GM23338 (cell line): ENCODE results near the gene ADIPOR2. TPM values are rescaled to one million over a fixed set of nuclear protein-coding genes. Genes with fewer than 3 reads are reported as not detected.
A peak's percentile ranks its signal among the peaks of the same experiment; 100 is the strongest.

Experiments used
- ATAC-seq: fragments of 200-7000 bp; cut with Tn5 transposase; 3 replicates; pipeline ENCODE4 v1.9.1; 2020
- DNase-seq: peaks from one replicate; pipeline ENCODE4 v3.0.0-alpha.2; 2015; ENCODE audit warnings: low spot score
- H2AFZ ChIP-seq: fragments of 200-600 bp; sonication (generic); 2 replicates; pipeline ENCODE4 v1.8.0; 2016; ENCODE audit warnings: antibody characterized with exemption, mild to moderate bottlenecking, moderate library complexity
- H3F3A ChIP-seq: fragments of 200-600 bp; sonication (generic); replicated peaks from 2 replicates; pipeline ENCODE4 v1.8.0; 2017; ENCODE audit warnings: antibody characterized with exemption, mixed run types, low read depth
- H3K27ac ChIP-seq: fragments of 200-600 bp; sonication (generic); 2 replicates; pipeline ENCODE4 v1.6.1; 2016; ENCODE audit warnings: low read depth
- H3K27me3 ChIP-seq: fragments of 200-600 bp; sonication (generic); 2 replicates; pipeline ENCODE4 v1.8.0; 2016; ENCODE audit warnings: mild to moderate bottlenecking, mixed run types, moderate library complexity; ENCODE audit not compliant: insufficient read depth
- H3K36me3 ChIP-seq: fragments of 200-600 bp; sonication (generic); 2 replicates; pipeline ENCODE4 v1.8.0; 2016; ENCODE audit warnings: mild to moderate bottlenecking; ENCODE audit not compliant: insufficient read depth
- H3K4me1 ChIP-seq: fragments of 200-600 bp; sonication (generic); 2 replicates; pipeline ENCODE4 v1.8.0; 2016; ENCODE audit warnings: mild to moderate bottlenecking, moderate library complexity; ENCODE audit not compliant: insufficient read depth
- H3K4me2 ChIP-seq: fragments of 200-600 bp; sonication (generic); 2 replicates; pipeline ENCODE4 v1.7.1; 2017; ENCODE audit warnings: mixed run types
- H3K4me3 ChIP-seq: fragments of 200-600 bp; sonication (generic); 2 replicates; pipeline ENCODE4 v1.6.1; 2016; ENCODE audit warnings: mixed run types
- H3K79me2 ChIP-seq: fragments of 200-600 bp; sonication (generic); replicated peaks from 2 replicates; pipeline ENCODE4 v1.8.0; 2017; ENCODE audit warnings: mild to moderate bottlenecking; ENCODE audit not compliant: insufficient read depth
- H3K9me2 ChIP-seq: fragments of 200-600 bp; sonication (generic); 2 replicates; pipeline ENCODE4 v1.8.0; 2017; ENCODE audit not compliant: insufficient read depth
- H4K20me1 ChIP-seq: fragments of 200-600 bp; sonication (generic); replicated peaks from 2 replicates; pipeline ENCODE4 v1.8.0; 2017; ENCODE audit warnings: mild to moderate bottlenecking; ENCODE audit not compliant: insufficient read depth
- H3K27ac Mint-ChIP-seq: 2 replicates; pipeline ENCODE4 v1.8.0; 2020; ENCODE audit warnings: inconsistent platforms, mild to moderate bottlenecking, moderate library complexity, mixed read lengths
- H3K27me3 Mint-ChIP-seq: 3 replicates; pipeline ENCODE4 v1.8.0; 2022; ENCODE audit warnings: low read depth, mild to moderate bottlenecking, moderate library complexity, mixed read lengths, inconsistent platforms; ENCODE audit not compliant: insufficient read depth, poor library complexity
- H3K36me3 Mint-ChIP-seq: 3 replicates; pipeline ENCODE4 v1.8.0; 2021; ENCODE audit warnings: low read depth, mild to moderate bottlenecking, inconsistent platforms, moderate library complexity, mixed read lengths
- H3K4me1 Mint-ChIP-seq: 3 replicates; pipeline ENCODE4 v1.8.0; 2020; ENCODE audit warnings: mild to moderate bottlenecking, inconsistent platforms, mixed read lengths
- H3K4me3 Mint-ChIP-seq: 3 replicates; pipeline ENCODE4 v1.8.0; 2021; ENCODE audit warnings: moderate library complexity, mild to moderate bottlenecking, inconsistent platforms, mixed read lengths
- H3K9me3 Mint-ChIP-seq: 3 replicates; pipeline ENCODE4 v1.8.0; 2020; ENCODE audit warnings: moderate library complexity, mild to moderate bottlenecking, inconsistent platforms, mixed read lengths
- CREB1 ChIP-seq: fragments of 250-450 bp; sonication (Bioruptor Pico); IDR thresholded peaks from 2 replicates; pipeline ENCODE4 v1.5.0; 2020; ENCODE audit warnings: low read depth, mild to moderate bottlenecking, moderate library complexity
- CTCF ChIP-seq, 2 experiments: fragments of 200-600 bp in 1 of 2; sonication (generic) in 1 of 2; conservative IDR thresholded peaks; 2 replicates each; pipeline versions ENCODE4 v1.5.1 to v1.6.1; 2016 to 2017; ENCODE audit warnings: antibody characterized with exemption in 2 of 2, low read depth in 2 of 2, mild to moderate bottlenecking in 2 of 2, moderate library complexity in 1 of 2
- ETS1 ChIP-seq: IDR thresholded peaks from 2 replicates; pipeline ENCODE4 v1.6.1; 2016; ENCODE audit warnings: antibody characterized with exemption
- EZH2 ChIP-seq: fragments of 200-600 bp; sonication (generic); IDR thresholded peaks from one replicate; pipeline ENCODE4 v1.8.0; 2017; ENCODE audit warnings: antibody characterized with exemption, mild to moderate bottlenecking, low read depth; ENCODE audit not compliant: unreplicated experiment
- EZH2phosphoT487 ChIP-seq: fragments of 200-600 bp; sonication (generic); IDR thresholded peaks from one replicate; pipeline ENCODE4 v1.8.1; 2018; ENCODE audit warnings: antibody characterized with exemption; ENCODE audit not compliant: unreplicated experiment
- JUNB ChIP-seq: IDR thresholded peaks from one replicate; pipeline ENCODE4 v1.6.1; 2016; ENCODE audit warnings: antibody characterized with exemption; ENCODE audit not compliant: unreplicated experiment
- NANOG ChIP-seq: IDR thresholded peaks from 2 replicates; pipeline ENCODE4 v1.6.1; 2016; ENCODE audit warnings: antibody characterized with exemption, borderline replicate concordance
- POLR2AphosphoS5 ChIP-seq: IDR thresholded peaks from 2 replicates; pipeline ENCODE4 v1.6.1; 2016; ENCODE audit warnings: antibody characterized with exemption, low read depth
- REST ChIP-seq: IDR thresholded peaks from one replicate; pipeline ENCODE4 v1.6.1; 2018; ENCODE audit warnings: antibody characterized with exemption; ENCODE audit not compliant: unreplicated experiment
- STAT1 ChIP-seq: IDR thresholded peaks from one replicate; pipeline ENCODE4 v1.6.1; 2016; ENCODE audit warnings: antibody characterized with exemption; ENCODE audit not compliant: unreplicated experiment
- ZNF114 ChIP-seq: fragments of 250-450 bp; sonication (Bioruptor Pico); IDR thresholded peaks from 2 replicates; pipeline ENCODE4 v1.5.0; 2020; ENCODE audit warnings: mild to moderate bottlenecking, moderate library complexity
- ZNF331 ChIP-seq: fragments of 250-450 bp; sonication (Bioruptor Pico); IDR thresholded peaks from 2 replicates; pipeline ENCODE4 v1.5.0; 2020; ENCODE audit warnings: low read depth, mild to moderate bottlenecking, moderate library complexity
- ZNF462 ChIP-seq: fragments of 250-450 bp; sonication (Bioruptor Pico); IDR thresholded peaks from 2 replicates; pipeline ENCODE4 v1.5.0; 2020; ENCODE audit warnings: mild to moderate bottlenecking, moderate library complexity
- polyA plus RNA-seq: library from polyadenylated mRNA; unstranded; fragments of >200 nt; fragmentation: Nextera tagmentation; extraction: Ambion mirVana; gene quantifications from 2 replicates; pipeline ENCODE4 v1.2.1, GENCODE V29; 2016
- total RNA-seq: library from RNA; depleted of rRNA; stranded (reverse); fragments of >200 nt; shearing (Covaris generic); gene quantifications from 2 replicates; pipeline ENCODE4 v1.2.3, GENCODE V29; 2014

The ADIPOR2 gene
- total and polyA plus RNA-seq, 2 experiments from 2014 or later: 11.7 to 36.2 TPM

- DNase-seq: no peak
- H3K4me3 ChIP-seq: no peak overlapping the region
- H3K4me3 Mint-ChIP-seq: no peak overlapping the region
- no peaks in the 10 kb centered on the region for H3K79me2 ChIP-seq
- peaks cover 12% of the 10 kb centered on the region for H3K27me3 Mint-ChIP-seq
- no peak overlapping the region for H2AFZ ChIP-seq
- no peaks in the 10 kb centered on the region for H4K20me1 ChIP-seq
- ATAC-seq: no peak
- H3K4me2 ChIP-seq: 0 out of 2 replicates have a peak overlapping the region, but pooled peaks have one; percentile 40
- H3K9me3 Mint-ChIP-seq: no peaks in the 10 kb centered on the region
- H3K36me3 Mint-ChIP-seq: no peaks in the 10 kb centered on the region
- no peak overlapping the region for H3K27ac Mint-ChIP-seq
- H3K4me1 ChIP-seq: no peaks in the 10 kb centered on the region
- H3K36me3 ChIP-seq: no peaks in the 10 kb centered on the region
- no peak overlapping the region for H3K27ac ChIP-seq
- peaks cover 3% of the 10 kb centered on the region; the same call in 1 of the 2 replicates for H3F3A ChIP-seq
- H3K9me2 ChIP-seq: no peaks in the 10 kb centered on the region
- TF ChIP-seq CREB1 (CRISPR knock-in tag) (no peak), CTCF (conservative IDR thresholded peaks at IDR 0.05; ENCODE audit: low read depth in 2 of 2) (no peak), JUNB (no peak), NANOG (no peak), ZNF331 (CRISPR knock-in tag) (no peak), STAT1 (no peak), POLR2AphosphoS5 (no peak), ETS1 (no peak), EZH2 (no peak), ZNF462 (CRISPR knock-in tag) (no peak), REST (no peak), EZH2phosphoT487 (no peak), ZNF114 (CRISPR knock-in tag) (no peak)
- no peaks in the 10 kb centered on the region for H3K27me3 ChIP-seq
- H3K4me1 Mint-ChIP-seq: peaks cover 11% of the 10 kb centered on the region
Observed at GRCh38 chr12:1650978-1651361, 39.9 kb upstream of the ADIPOR2 start.
